ENCODE measurements around the gene ASB10.

GRCh38 chr7:151206914-151207313 is 19.9 kb upstream of the ASB10 start:
- TF ChIP-seq CTCF (IDR thresholded peaks at IDR 0.05), result no peak
- TF ChIP-seq POLR2A (IDR thresholded peaks at IDR 0.05), result no peak
- TF ChIP-seq POLR2AphosphoS5 (IDR thresholded peaks at IDR 0.05), result no peak
